ENCODE results near the gene ABCF3. TPM values are rescaled to one million over a fixed set of nuclear protein-coding genes. Genes with fewer than 3 reads are reported as not detected.

The ABCF3 gene
- polyA plus RNA-seq, 3 donors: 65.0 to 73.6 (median 69.7) TPM

GRCh38 chr3:184164648-184165330 lies 21.2 kb upstream of the ABCF3 start:
- no peak for DNase-seq

GRCh38 chr3:184165543-184165942 lies 20.5 kb upstream of the ABCF3 start:
- no peak for DNase-seq

- DNase-seq: no peak
Measured at GRCh38 chr3:184166671-184167070, 19.3 kb upstream of the ABCF3 start.

GRCh38 chr3:184167786-184168185 lies 18.2 kb upstream of the ABCF3 start:
- no peak for DNase-seq

GRCh38 chr3:184168363-184169120 lies 17.5 kb upstream of the ABCF3 start:
- no peak for DNase-seq

GRCh38 chr3:184169896-184170875 lies 15.8 kb upstream of the ABCF3 start:
- DNase-seq: no peak

GRCh38 chr3:184171562-184171961 lies 14.4 kb upstream of the ABCF3 start:
- DNase-seq: no peak

- DNase-seq: no peak
Measured at GRCh38 chr3:184172681-184173373, 13.2 kb upstream of the ABCF3 start.

- DNase-seq: no peak
Measured at GRCh38 chr3:184173374-184173722, 12.7 kb upstream of the ABCF3 start.

- DNase-seq: no peak
Measured at GRCh38 chr3:184174284-184174645, 11.7 kb upstream of the ABCF3 start.

- DNase-seq: peak; percentile 99
Measured at GRCh38 chr3:184174646-184175492, 11.1 kb upstream of the ABCF3 start, which contains the start of gene AP2M1. Gene AP2M1, plus strand, starts transcription at chr3:184174855. Its CDS starts 2,139 bp downstream, at chr3:184176994.

GRCh38 chr3:184175506-184175905 lies 10.5 kb upstream of the ABCF3 start:
- no peak for DNase-seq

GRCh38 chr3:184175981-184176376 lies 10.0 kb upstream of the ABCF3 start:
- DNase-seq: no peak

- DNase-seq: peak; percentile 50
Measured at GRCh38 chr3:184176377-184177330, 9.3 kb upstream of the ABCF3 start.

- no peak for DNase-seq
Measured at GRCh38 chr3:184177331-184177731, 8.7 kb upstream of the ABCF3 start.

GRCh38 chr3:184177767-184178306 lies 8.2 kb upstream of the ABCF3 start:
- no peak for DNase-seq

GRCh38 chr3:184178521-184179138 lies 7.4 kb upstream of the ABCF3 start:
- no peak for DNase-seq

GRCh38 chr3:184180165-184180564 lies 5.8 kb upstream of the ABCF3 start:
- no peak for DNase-seq

GRCh38 chr3:184181596-184181995 lies 4.4 kb upstream of the ABCF3 start:
- no peak for DNase-seq

Measured in renal pelvis (tissue), 4 donors.